Body of pancreas (tissue), 4 donors: Measurements from ENCODE around the gene KERA. TPM values are rescaled to one million over a fixed set of nuclear protein-coding genes. Genes with fewer than 3 reads are reported as not detected.

Experiments
- ATAC-seq: fragments of 150-250 bp; one replicate; pipeline ENCODE4 v1.9.1; 2016
- DNase-seq, 4 donors: peaks; one replicate each; pipeline ENCODE4 v3.0.0-alpha.2; 2019
- H3K27ac ChIP-seq, 4 donors: fragments of 200-600 bp; sonication (generic); 1 replicate in 3 of 4; 2 replicates in 1 of 4; pipeline versions ENCODE4 v1.5.1 to v1.6.1; 2016 to 2019; ENCODE audit warnings: mild to moderate bottlenecking in 1 of 4, mixed read lengths in 1 of 4, moderate library complexity in 1 of 4
- H3K27me3 ChIP-seq, 2 donors: fragments of 200-600 bp; sonication (generic); one replicate each; pipeline ENCODE4 v1.6.0; 2016; ENCODE audit warnings: mild to moderate bottlenecking in 1 of 2
- H3K36me3 ChIP-seq, 2 donors: fragments of 200-600 bp; sonication (generic); replicated peaks in 1 of 2; 2 replicates each; pipeline ENCODE4 v1.5.1; 2016; ENCODE audit warnings: low read depth in 2 of 2; ENCODE audit not compliant: insufficient read depth in 1 of 2
- H3K4me1 ChIP-seq: fragments of 200-600 bp; sonication (generic); one replicate; pipeline ENCODE4 v1.6.0; 2016
- H3K4me3 ChIP-seq, 2 donors: fragments of 200-600 bp; sonication (generic); 1 replicate in 1 of 2; 2 replicates in 1 of 2; pipeline ENCODE4 v1.5.1; 2016 to 2019
- H3K9me3 ChIP-seq, 3 donors: fragments of 200-600 bp; sonication (generic); 1 replicate in 2 of 3; 2 replicates in 1 of 3; pipeline ENCODE4 v1.5.1; 2016
- CTCF ChIP-seq, 7 experiments: fragments of 450-650 bp in 4 of 7; fragments of 200-600 bp in 3 of 7; sonication (generic) in 3 of 7; IDR thresholded peaks; one replicate each; pipeline ENCODE4 v1.5.1; 2016 to 2019; ENCODE audit warnings: antibody characterized with exemption in 7 of 7
- POLR2A ChIP-seq, 3 donors: fragments of 450-650 bp; IDR thresholded peaks; one replicate each; pipeline ENCODE4 v1.6.1; 2016; ENCODE audit warnings: antibody characterized with exemption in 3 of 3, mild to moderate bottlenecking in 2 of 3
- WGBS, 2 donors: methylation state at CpG; one replicate each; pipeline ENCODE4 v1.1.5; 2017; 5-methylcytosine and 5-hydroxymethylcytosine counted together
- intact Hi-C: fragments of 100-400 bp; cut with DNase I; formaldehyde crosslinking; loops from one replicate; pipeline ENCODE4 v1.15.1; 2023
- total RNA-seq, 2 donors: library from RNA; depleted of rRNA; stranded (reverse); fragments of >200 nt; gene quantifications; one replicate each; pipeline ENCODE4 v1.1.0, GENCODE V29; 2016

The KERA gene
- total RNA-seq, 2 donors from 2014 or later: not detected

GRCh38 chr12:91103624-91104023 is 45.8 kb upstream of the KERA start:
- Histone ChIP-seq H3K27ac (no peak overlapping the region), H3K27me3 (no peaks in the 10 kb centered on the region), H3K36me3 (no peaks in the 10 kb centered on the region), H3K4me1 (no peaks in the 10 kb centered on the region), H3K4me3 (no peak overlapping the region), H3K9me3 (no peaks in the 10 kb centered on the region)
- ATAC-seq (no peak), DNase-seq (no peak)
- TF ChIP-seq CTCF (IDR thresholded peaks at IDR 0.05) (no peak), POLR2A (IDR thresholded peaks at IDR 0.05) (no peak)
- 38 to 63% methylated on average over 1 of the region's 1 CpG for WGBS, 2 donors
- intact Hi-C loops: no loop called here

GRCh38 chr12:91103101-91103500 is 45.3 kb upstream of the KERA start:
- DNase-seq (no peak), ATAC-seq (no peak)
- Histone ChIP-seq H3K9me3 (no peaks in the 10 kb centered on the region), H3K36me3 (no peaks in the 10 kb centered on the region), H3K4me1 (no peaks in the 10 kb centered on the region), H3K27me3 (no peaks in the 10 kb centered on the region), H3K4me3 (no peak overlapping the region), H3K27ac (no peak overlapping the region)
- TF ChIP-seq POLR2A (IDR thresholded peaks at IDR 0.05) (no peak), CTCF (IDR thresholded peaks at IDR 0.05) (no peak)
- intact Hi-C loops: no loop called here

- WGBS, 2 donors: 53 to 69% methylated on average over 2 of the region's 2 CpGs
- H3K9me3 ChIP-seq: no peaks in the 10 kb centered on the region
- intact Hi-C loops: no loop called here
- DNase-seq: no peak
- no peak overlapping the region for H3K4me3 ChIP-seq
- no peaks in the 10 kb centered on the region for H3K4me1 ChIP-seq
- no peaks in the 10 kb centered on the region for H3K27me3 ChIP-seq
- H3K27ac ChIP-seq: no peak overlapping the region
- TF ChIP-seq POLR2A (IDR thresholded peaks at IDR 0.05): no peak
- no peak for TF ChIP-seq CTCF (IDR thresholded peaks at IDR 0.05)
- ATAC-seq: no peak
- no peaks in the 10 kb centered on the region for H3K36me3 ChIP-seq
Measured at GRCh38 chr12:91100906-91101305, 43.1 kb upstream of the KERA start.

GRCh38 chr12:91099836-91100235 is 42.0 kb upstream of the KERA start:
- WGBS, 2 donors: 53 to 55% methylated on average over 2 of the region's 2 CpGs
- no peaks in the 10 kb centered on the region for H3K9me3 ChIP-seq
- intact Hi-C loops: no loop called here
- TF ChIP-seq CTCF (IDR thresholded peaks at IDR 0.05): no peak
- TF ChIP-seq POLR2A (IDR thresholded peaks at IDR 0.05): no peak
- H3K36me3 ChIP-seq: no peaks in the 10 kb centered on the region
- no peaks in the 10 kb centered on the region for H3K27me3 ChIP-seq
- H3K4me1 ChIP-seq: no peaks in the 10 kb centered on the region
- H3K27ac ChIP-seq: no peak overlapping the region
- no peak overlapping the region for H3K4me3 ChIP-seq
- no peak for ATAC-seq
- DNase-seq: no peak

- Histone ChIP-seq H3K4me1 (no peaks in the 10 kb centered on the region), H3K36me3 (no peaks in the 10 kb centered on the region), H3K4me3 (no peak overlapping the region), H3K27me3 (no peaks in the 10 kb centered on the region), H3K27ac (no peak overlapping the region), H3K9me3 (no peaks in the 10 kb centered on the region)
- no peak for ATAC-seq
- TF ChIP-seq POLR2A (IDR thresholded peaks at IDR 0.05) (no peak), CTCF (IDR thresholded peaks at IDR 0.05) (no peak)
- WGBS, 2 donors: 36 to 41% methylated on average over 2 of the region's 2 CpGs
- intact Hi-C loops: no loop called here
- no peak for DNase-seq
Measured at GRCh38 chr12:91099341-91099740, 41.5 kb upstream of the KERA start.
